T-helper 2 cell treated with Interferon-gamma antibody and Interleukin-4, amounts not matched to agents 100 ng/mL and 5 ng/mL, for 36 hours (primary cell): ENCODE measurements around the gene SERPINB13. TPM values are rescaled to one million over a fixed set of nuclear protein-coding genes. Genes with fewer than 3 reads are reported as not detected.
"Not testable (repeated sequence)": the region's sequence is repeated elsewhere in the genome, so short reads cannot be mapped to it uniquely, and the experiment has no call there.

Source experiments
- intact Hi-C: fragments of 100-400 bp; cut with micrococcal nuclease; formaldehyde crosslinking; loops from one replicate; pipeline ENCODE4 v1.15.1; 2023
- total RNA-seq: library from RNA; stranded (reverse); gene quantifications from 2 replicates; pipeline ENCODE4 v1.2.3, GENCODE V29; 2022

The SERPINB13 gene
- total RNA-seq, 1 donor from 2014 or later: not detected

DNA sequence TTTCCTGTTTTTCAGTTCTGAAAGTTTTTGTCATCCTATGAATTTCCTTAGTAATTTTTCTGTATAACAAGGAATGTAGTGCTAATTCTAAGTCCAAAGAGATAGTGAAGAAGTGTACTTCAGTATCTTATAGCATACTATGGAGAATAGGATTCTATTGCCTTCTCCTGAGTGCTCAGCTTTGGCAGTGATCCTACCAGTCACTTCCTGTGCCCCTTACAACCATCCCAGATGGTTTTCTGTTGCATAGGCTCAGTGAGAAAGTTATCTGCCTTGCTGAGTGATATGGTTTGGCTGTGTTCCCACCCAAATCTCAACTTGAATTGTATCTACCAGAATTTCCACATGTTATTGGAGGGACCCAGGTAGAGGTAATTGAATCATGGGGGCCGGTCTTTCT, 57.6 kb downstream of the SERPINB13 start:
- intact Hi-C loops: not testable (repeated sequence)

DNA sequence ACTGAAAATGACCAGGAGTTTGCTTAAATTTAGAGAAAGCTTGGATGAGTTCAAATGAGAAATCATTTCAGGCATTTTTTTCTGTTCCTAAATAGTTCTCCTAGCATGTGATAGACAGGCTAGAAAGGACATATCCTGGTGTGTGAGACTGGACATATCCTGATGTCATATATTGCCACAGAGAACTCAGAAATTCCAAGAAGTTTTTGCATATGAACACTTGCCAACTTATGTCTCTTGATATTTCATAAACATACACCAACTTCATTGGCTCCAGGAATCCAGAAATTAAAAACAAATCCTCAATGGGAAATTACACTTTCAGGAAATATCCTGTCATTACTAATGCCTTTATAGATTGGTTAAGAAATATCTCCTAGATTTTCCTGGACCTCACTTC, 59.8 kb downstream of the SERPINB13 start:
- intact Hi-C loops: no loop called here

- intact Hi-C loops: no loop called here
Observed at GRCh38 chr18:63648241-63648640, 61.1 kb downstream of the SERPINB13 start.

Other genes starting within 250 kb of the SERPINB13 start
- 33.8 and 36.8 TPM in 2 replicates for gene KDSR, start 220.1 kb upstream of the SERPINB13 start, total RNA-seq
- 78.8 and 84.4 TPM in 2 replicates for gene VPS4B, start 164.9 kb upstream of the SERPINB13 start, total RNA-seq
- gene SERPINB5, start 110.4 kb upstream of the SERPINB13 start, total RNA-seq: not detected in 2 replicates
- gene SERPINB12, start 45.0 kb upstream of the SERPINB13 start, total RNA-seq: not detected in 2 replicates
- gene SERPINB4, start 56.9 kb downstream of the SERPINB13 start, total RNA-seq: not detected in 2 replicates
- not detected in 2 replicates for gene SERPINB3, start 74.5 kb downstream of the SERPINB13 start, total RNA-seq
- gene SERPINB11, start 115.6 kb downstream of the SERPINB13 start, total RNA-seq: not detected in 2 replicates
- not detected in 2 replicates for gene SERPINB7, start 188.1 kb downstream of the SERPINB13 start, total RNA-seq